Muscle of leg (tissue), 11 donors: ENCODE measurements around the gene HRAS. TPM values are rescaled to one million over a fixed set of nuclear protein-coding genes. Genes with fewer than 3 reads are reported as not detected.

Experiments
- DNase-seq: peaks from one replicate; pipeline ENCODE4 v3.0.0; 2013
- H3K27ac ChIP-seq: one replicate; pipeline ENCODE4 v1.5.1; 2013; ENCODE audit warnings: mild to moderate bottlenecking, low read length, control low read depth
- H3K27me3 ChIP-seq: one replicate; pipeline ENCODE4 v1.6.1; 2013; ENCODE audit warnings: low read length; ENCODE audit not compliant: control insufficient read depth, insufficient read depth
- H3K36me3 ChIP-seq: one replicate; pipeline ENCODE4 v1.6.1; 2013; ENCODE audit warnings: low read length; ENCODE audit not compliant: control insufficient read depth, insufficient read depth
- H3K4me1 ChIP-seq: one replicate; pipeline ENCODE4 v1.6.1; 2013; ENCODE audit warnings: low read length; ENCODE audit not compliant: control insufficient read depth, insufficient read depth
- H3K4me3 ChIP-seq: one replicate; pipeline ENCODE4 v1.5.1; 2013; ENCODE audit warnings: low read length, control low read depth
- H3K9me3 ChIP-seq: replicated peaks from 2 replicates; pipeline ENCODE4 v1.6.1; 2013; ENCODE audit warnings: low read depth, low read length; ENCODE audit not compliant: control insufficient read depth
- WGBS: methylation state at CpG from one replicate; pipeline ENCODE4 v1.1.5; 2013; ENCODE audit warnings: missing lambda C conversion rate; ENCODE audit not compliant: insufficient coverage; 5-methylcytosine and 5-hydroxymethylcytosine counted together
- polyA plus RNA-seq, 8 donors: library from polyadenylated mRNA; unstranded; fragments of 120-200 nt; gene quantifications; one replicate each; pipeline versions ENCODE4 v1.2.1 to v1.2.3, GENCODE V29; 2013; ENCODE audit warnings: inconsistent platforms in 1 of 8, low replicate concordance in 1 of 8; ENCODE audit not compliant: insufficient read length in 8 of 8, insufficient read depth in 1 of 8
- total RNA-seq: library from RNA; stranded (reverse); fragments of 120-200 nt; gene quantifications from one replicate; pipeline ENCODE4 v1.2.4, GENCODE V29; 2013

The HRAS gene
- total and polyA plus RNA-seq, 9 donors: 78.8 to 143 (median 118) TPM

- DNase-seq: no peak
- no peaks in the 10 kb centered on the region for H3K9me3 ChIP-seq
- peaks cover 34% of the 10 kb centered on the region for H3K36me3 ChIP-seq
- H3K4me1 ChIP-seq: peaks cover 28% of the 10 kb centered on the region
- H3K4me3 ChIP-seq: no peak overlapping the region
- 100% methylated on average over 1 of the region's 5 CpGs for WGBS
- H3K27ac ChIP-seq: no peak overlapping the region
- H3K27me3 ChIP-seq: no peaks in the 10 kb centered on the region
Measured at GRCh38 chr11:508956-509355, 26.4 kb downstream of the HRAS start.

GRCh38 chr11:507727-508515 is 27.5 kb downstream of the HRAS start:
- Histone ChIP-seq H3K4me1 (peaks cover 34% of the 10 kb centered on the region), H3K4me3 (peak overlapping the region; percentile 59), H3K27me3 (no peaks in the 10 kb centered on the region), H3K27ac (peak overlapping the region; percentile 71), H3K36me3 (peaks cover 33% of the 10 kb centered on the region), H3K9me3 (no peaks in the 10 kb centered on the region)
- no peak for DNase-seq
- 22% methylated on average over 25 of the region's 45 CpGs for WGBS

GRCh38 chr11:506995-507726 is 28.2 kb downstream of the HRAS start, which contains the start of gene RNH1:
Gene RNH1 (minus strand): TSS chr11:507242. CDS start chr11:502162, 5,080 bp downstream.
- peak; percentile 96 for DNase-seq
- Histone ChIP-seq H3K27ac (peak within 1 kb of the TSS; percentile 100), H3K4me1 (peaks cover 41% of the 10 kb centered on the region), H3K9me3 (no peaks in the 10 kb centered on the region), H3K4me3 (peak within 1 kb of the TSS; percentile 99), H3K27me3 (no peaks in the 10 kb centered on the region), H3K36me3 (peaks cover 29% of the 10 kb centered on the region)
- WGBS: under 1% methylated on average over 78 of the region's 93 CpGs

- peak overlapping the region; percentile 99 for H3K4me3 ChIP-seq
- peak overlapping the region; percentile 100 for H3K27ac ChIP-seq
- H3K36me3 ChIP-seq: peaks cover 34% of the 10 kb centered on the region
- peaks cover 42% of the 10 kb centered on the region for H3K4me1 ChIP-seq
- WGBS: under 1% methylated on average over 58 of the region's 71 CpGs
- no peaks in the 10 kb centered on the region for H3K9me3 ChIP-seq
- no peaks in the 10 kb centered on the region for H3K27me3 ChIP-seq
- DNase-seq: peak; percentile 99
Measured at GRCh38 chr11:506238-506994, 29.0 kb downstream of the HRAS start.

- WGBS: 37% methylated on average over 5 of the region's 7 CpGs
- Histone ChIP-seq H3K4me3 (no peak overlapping the region), H3K4me1 (peaks cover 42% of the 10 kb centered on the region)
Measured at GRCh38 chr11:504994-505344, 30.4 kb downstream of the HRAS start.

GRCh38 chr11:504053-504993 is 31.1 kb downstream of the HRAS start:
- DNase-seq: peak; percentile 87
- Histone ChIP-seq H3K9me3 (no peaks in the 10 kb centered on the region), H3K27me3 (no peaks in the 10 kb centered on the region), H3K4me3 (peak overlapping the region; percentile 53), H3K27ac (peak overlapping the region; percentile 69), H3K36me3 (peaks cover 39% of the 10 kb centered on the region), H3K4me1 (peaks cover 42% of the 10 kb centered on the region)
- WGBS: 7% methylated on average over 70 of the region's 72 CpGs

More at GRCh38 chr11:504994-505344, 30.4 kb downstream of the HRAS start:
- DNase-seq: no peak
- H3K27me3 ChIP-seq: no peaks in the 10 kb centered on the region
- H3K9me3 ChIP-seq: no peaks in the 10 kb centered on the region
- peaks cover 36% of the 10 kb centered on the region for H3K36me3 ChIP-seq
- peak overlapping the region; percentile 69 for H3K27ac ChIP-seq

GRCh38 chr11:503179-503981 is 32.0 kb downstream of the HRAS start:
- peak overlapping the region; percentile 53 for H3K4me3 ChIP-seq
- no peaks in the 10 kb centered on the region for H3K27me3 ChIP-seq
- peaks cover 43% of the 10 kb centered on the region for H3K36me3 ChIP-seq
- H3K9me3 ChIP-seq: no peaks in the 10 kb centered on the region
- WGBS: 55% methylated on average over 13 of the region's 24 CpGs
- H3K4me1 ChIP-seq: peaks cover 42% of the 10 kb centered on the region
- peak; percentile 44 for DNase-seq
- H3K27ac ChIP-seq: peak overlapping the region; percentile 65

- no peaks in the 10 kb centered on the region for H3K27me3 ChIP-seq
- DNase-seq: no peak
- 87% methylated on average over 7 of the region's 10 CpGs for WGBS
- no peak overlapping the region for H3K27ac ChIP-seq
- no peak overlapping the region for H3K4me3 ChIP-seq
- no peaks in the 10 kb centered on the region for H3K9me3 ChIP-seq
- H3K4me1 ChIP-seq: peaks cover 35% of the 10 kb centered on the region
- H3K36me3 ChIP-seq: peaks cover 47% of the 10 kb centered on the region
Measured at GRCh38 chr11:502288-503178, 32.8 kb downstream of the HRAS start.
